GM12878 (cell line): ENCODE measurements around the gene MLEC. TPM values are rescaled to one million over a fixed set of nuclear protein-coding genes. Genes with fewer than 3 reads are reported as not detected.
A peak's percentile ranks its signal among the peaks of the same experiment; 100 is the strongest.

ENCODE experiments used
- ATAC-seq: fragments of 200-7000 bp; cut with Tn5 transposase; 3 replicates; pipeline ENCODE4 v1.9.1; 2020; ENCODE audit warnings: mild to moderate bottlenecking, moderate library complexity
- BruUV-seq: library from RNA; stranded (reverse); fragments of 400-500 nt; replicated peaks from 2 replicates; lab custom pipeline; 2021; lab: Mats Ljungman, UMichigan
- CTCF ChIA-PET: fragments of 300-600 bp; sonication (Branson Sonifier 250); formaldehyde crosslinking; extraction: SDS; loops from one replicate; lab custom pipeline; 2021; ENCODE audit warnings: inconsistent platforms; lab: Yijun Ruan, JAX
- POLR2A ChIA-PET: fragments of 350-600 bp; formaldehyde crosslinking; extraction: SDS; loops from one replicate; lab custom pipeline; 2021; ENCODE audit warnings: inconsistent platforms; lab: Charles Lee
- RAD21 ChIA-PET: fragments of 300-600 bp; sonication (Branson Sonifier 250); formaldehyde crosslinking; loops from one replicate; lab custom pipeline; 2023; ENCODE audit warnings: antibody characterized with exemption; ENCODE audit not compliant: unreplicated experiment; lab: Charles Lee
- SMC1A ChIA-PET: fragments of 300-600 bp; sonication (Branson Sonifier 250); formaldehyde crosslinking; loops from one replicate; lab custom pipeline; 2023; ENCODE audit not compliant: unreplicated experiment, uncharacterized antibody; lab: Charles Lee
- DNase-seq: peaks from one replicate; pipeline ENCODE4 v3.0.0-alpha.2; 2011; ENCODE audit warnings: low read depth, low spot score
- FAIRE-seq: peaks from 3 replicates; lab custom pipeline; 2011; peaks lifted over from hg19 to GRCh38; lab: Jason Lieb, UNC
- H2AFZ ChIP-seq: 2 replicates; pipeline ENCODE4 v1.6.0; 2011; ENCODE audit warnings: low read depth, low read length, control low read depth; ENCODE audit not compliant: control insufficient read depth
- H3K27ac ChIP-seq: 2 replicates; pipeline ENCODE4 v1.5.1; 2011; ENCODE audit warnings: control low read depth; ENCODE audit not compliant: control insufficient read depth, insufficient read depth
- H3K27me3 ChIP-seq, 2 experiments: replicated peaks in 1 of 2; 2 replicates each; pipeline versions ENCODE4 v1.6.0 to v1.6.1; 2011; ENCODE audit warnings: low read length in 1 of 2; ENCODE audit not compliant: control insufficient read depth in 2 of 2, insufficient read depth in 2 of 2
- H3K36me3 ChIP-seq, 2 experiments: 2 replicates each; pipeline ENCODE4 v1.5.1; 2011; ENCODE audit warnings: low read length in 1 of 2; ENCODE audit not compliant: control insufficient read depth in 2 of 2, insufficient read depth in 2 of 2
- H3K4me1 ChIP-seq: 2 replicates; pipeline ENCODE4 v1.6.1; 2011; ENCODE audit warnings: mild to moderate bottlenecking, low read length, moderate library complexity, mixed read lengths; ENCODE audit not compliant: control insufficient read depth, insufficient read depth
- H3K4me2 ChIP-seq: 2 replicates; pipeline ENCODE4 v1.6.0; 2011; ENCODE audit warnings: control low read depth; ENCODE audit not compliant: control insufficient read depth, insufficient read depth
- H3K4me3 ChIP-seq: fragments of 200-600 bp; sonication (generic); 2 replicates; pipeline ENCODE4 v1.5.1; 2016
- H3K79me2 ChIP-seq: 2 replicates; pipeline ENCODE4 v1.6.0; 2011; ENCODE audit warnings: low read length; ENCODE audit not compliant: control insufficient read depth, insufficient read depth
- H3K9ac ChIP-seq: 2 replicates; pipeline ENCODE4 v1.8.0; 2011; ENCODE audit warnings: low read length, control low read depth, mixed read lengths; ENCODE audit not compliant: control insufficient read depth, insufficient read depth
- H3K9me3 ChIP-seq: replicated peaks from 3 replicates; pipeline ENCODE4 v1.5.1; 2011; ENCODE audit warnings: mild to moderate bottlenecking, low read length; ENCODE audit not compliant: control insufficient read depth, insufficient read depth
- H4K20me1 ChIP-seq: 2 replicates; pipeline ENCODE4 v1.6.0; 2011; ENCODE audit not compliant: control insufficient read depth, insufficient read depth
- DPF2 ChIP-seq: fragments of 450-650 bp; IDR thresholded peaks from 2 replicates; pipeline ENCODE4 v1.6.1; 2017; ENCODE audit warnings: mild to moderate bottlenecking
- GATAD2B ChIP-seq: fragments of 450-650 bp; conservative IDR thresholded peaks from 2 replicates; pipeline ENCODE4 v1.6.1; 2017; ENCODE audit warnings: low read depth, mild to moderate bottlenecking, moderate library complexity
- IKZF1 ChIP-seq: fragments of 450-650 bp; conservative IDR thresholded peaks from 2 replicates; pipeline ENCODE4 v1.6.1; 2017; ENCODE audit warnings: antibody characterized with exemption, mild to moderate bottlenecking
- LARP7 ChIP-seq: fragments of 450-650 bp; IDR thresholded peaks from 2 replicates; pipeline ENCODE4 v1.6.1; 2017; ENCODE audit warnings: mild to moderate bottlenecking
- MEF2A ChIP-seq: IDR thresholded peaks from 2 replicates; pipeline ENCODE4 v1.6.1; 2011; ENCODE audit warnings: low read depth, mild to moderate bottlenecking, low read length, moderate library complexity; ENCODE audit not compliant: insufficient read depth
- NBN ChIP-seq: fragments of 450-650 bp; IDR thresholded peaks from 2 replicates; pipeline ENCODE4 v1.6.1; 2016
- ZNF687 ChIP-seq: fragments of 450-650 bp; IDR thresholded peaks from 2 replicates; pipeline ENCODE4 v1.6.1; 2017; ENCODE audit warnings: mild to moderate bottlenecking, moderate library complexity
- WGBS: methylation state at CpG from one replicate; pipeline ENCODE4 v1.1.6; 2016; ENCODE audit warnings: low lambda C conversion rate; ENCODE audit not compliant: insufficient replicate concordance, insufficient coverage; ENCODE audit errors: missing lambda C conversion rate; 5-methylcytosine and 5-hydroxymethylcytosine counted together
- in situ Hi-C: fragments of 300-500 bp; cut with MboI; formaldehyde crosslinking; loops from 9 replicates; pipeline ENCODE4 v1.14.3; 2018; ENCODE audit warnings: mixed read lengths
- intact Hi-C: fragments of 100-400 bp; cut with micrococcal nuclease; formaldehyde crosslinking; loops from one replicate; pipeline ENCODE4 v1.14.2; 2022; ENCODE audit not compliant: unreplicated experiment
- polyA plus RNA-seq, 11 experiments: library from polyadenylated mRNA; depleted of rRNA in 4 of 11; unstranded in 6 of 11; stranded (reverse) in 5 of 11; fragments of >200 nt; fragmentation: Nextera tagmentation in 4 of 11; fragmentation: Illumina TruSeq in 1 of 11; extraction: Ambion mirVana in 4 of 11; extraction: Trizol in 1 of 11; gene quantifications; 1 replicate in 1 of 11; 2 replicates in 10 of 11; pipeline versions ENCODE4 v1.2.1 to v1.2.3, GENCODE V29; 2011 to 2016; ENCODE audit warnings: inconsistent platforms in 2 of 11, missing spikeins in 2 of 11, low read depth in 1 of 11
- total RNA-seq, 4 experiments: library from RNA; depleted of rRNA in 3 of 4; stranded (reverse); fragments of >200 nt in 3 of 4; fragmentation: Illumina TruSeq in 1 of 4; extraction: Trizol in 1 of 4; gene quantifications; 2 replicates each; pipeline versions ENCODE4 v1.2.1 to v1.2.3, GENCODE V29; 2013 to 2021

The MLEC gene
- total and polyA plus RNA-seq, 10 of the 15 experiments (the other 5 are each of a cell fraction or from before 2014, with no cell fraction given) = 26.7 to 172 (median 103) TPM

- peaks cover 0 to 13% of the 10 kb centered on the region in 2 experiments; a peak in 3 of 4 replicates for H3K36me3 ChIP-seq
- peak overlapping the region; percentile 68 for H3K4me3 ChIP-seq
- no peak for DNase-seq
- CTCF ChIA-PET = interaction anchor here (0.9 to 5.5 kb wide), 10 partner anchors 9 to 128 kb away, joined by 3 to 88 read pairs (median 4); partner anchors contain the start of gene POP5
- SMC1A ChIA-PET = interaction anchor here (0.7 to 5.3 kb wide), 11 partner anchors 13 to 261 kb away, joined by 3 to 68 read pairs (median 5); partner anchors contain the start of genes MLEC and POP5
- in situ Hi-C loops = loop anchor here (5.0 kb wide), 2 partner anchors 64 to 129 kb away; partner anchors contain the start of gene POP5
- no peaks in the 10 kb centered on the region for H3K9me3 ChIP-seq
- peak overlapping the region; percentile 89 for H3K4me2 ChIP-seq
- intact Hi-C loops = loop anchor here (5.0 kb wide), 2 partner anchors 84 to 261 kb away; no protein-coding TSS in a partner anchor
- no TSS peak for BruUV-seq
- POLR2A ChIA-PET = interaction anchor here (0.9 to 3.5 kb wide), 6 partner anchors 12 to 102 kb away, joined by 3 to 21 read pairs (median 4); partner anchors contain the start of gene MLEC
- peak; percentile 67 for ATAC-seq
- FAIRE-seq = no peak
- TF ChIP-seq NBN (no peak), IKZF1 (peak; percentile 14; the same call in 1 of the 2 replicates), DPF2 (peak; percentile 27; the same call in 1 of the 2 replicates), GATAD2B (0 out of 2 replicates have a peak, but pooled peaks have one; percentile 55), MEF2A (no peak), ZNF687 (0 out of 2 replicates have a peak, but pooled peaks have one; percentile 6), LARP7 (0 out of 2 replicates have a peak, but pooled peaks have one; percentile 10)
- TF ChIP-seq, all 136 proteins: peak for 5
- RAD21 ChIA-PET = interaction anchor here (0.8 to 3.9 kb wide), 8 partner anchors 10 to 261 kb away, joined by 4 to 37 read pairs (median 8); partner anchors contain the start of gene MLEC
- WGBS = 1% methylated on average over 31 of the region's 31 CpGs
- peaks cover 15% of the 10 kb centered on the region for H3K4me1 ChIP-seq
- H3K9ac ChIP-seq = peak overlapping the region; percentile 81
- no peaks in the 10 kb centered on the region for H4K20me1 ChIP-seq
- H3K79me2 ChIP-seq = peaks cover 15% of the 10 kb centered on the region
- no peaks in the 10 kb centered on the region for H3K27me3 ChIP-seq
- H2AFZ ChIP-seq = peak overlapping the region; percentile 80
- H3K27ac ChIP-seq = peak overlapping the region; percentile 62
Measured at GRCh38 chr12:120710805-120711296, 23.9 kb downstream of the MLEC start.
